KOPT-K1 (cell line): ENCODE data around the gene CTNNA2.

Source experiments
- H3K27ac ChIP-seq: fragments of 200-600 bp; sonication (generic); 2 replicates; pipeline ENCODE4 v1.5.1; 2016; ENCODE audit warnings: antibody characterized with exemption, mild to moderate bottlenecking, low read depth, low read length; ENCODE audit not compliant: poor library complexity, severe bottlenecking
- H3K36me3 ChIP-seq: fragments of 200-600 bp; sonication (generic); 2 replicates; pipeline ENCODE4 v1.5.1; 2017; ENCODE audit warnings: antibody characterized with exemption, mild to moderate bottlenecking, low read length, moderate library complexity; ENCODE audit not compliant: insufficient read depth
- H3K9me3 ChIP-seq: fragments of 200-600 bp; sonication (generic); 2 replicates; pipeline ENCODE4 v1.5.1; 2017; ENCODE audit warnings: antibody characterized with exemption, low read length, mild to moderate bottlenecking; ENCODE audit not compliant: insufficient read depth, poor library complexity, severe bottlenecking

CTNNA2 gene

GRCh38 chr2:79915455-79915854, 402.6 kb downstream of the CTNNA2 start:
- Histone ChIP-seq H3K9me3 (no peaks in the 10 kb centered on the region), H3K27ac (no peak overlapping the region), H3K36me3 (no peaks in the 10 kb centered on the region)

GRCh38 chr2:79916285-79916684, 403.4 kb downstream of the CTNNA2 start:
- Histone ChIP-seq H3K36me3 (no peaks in the 10 kb centered on the region), H3K27ac (no peak overlapping the region), H3K9me3 (no peaks in the 10 kb centered on the region)

GRCh38 chr2:79920512-79921076, 407.7 kb downstream of the CTNNA2 start:
- Histone ChIP-seq H3K27ac (no peak overlapping the region), H3K36me3 (no peaks in the 10 kb centered on the region)

GRCh38 chr2:79929624-79930023, 416.8 kb downstream of the CTNNA2 start:
- Histone ChIP-seq H3K27ac (no peak overlapping the region), H3K36me3 (no peaks in the 10 kb centered on the region), H3K9me3 (no peaks in the 10 kb centered on the region)

More at GRCh38 chr2:79920512-79921076, 407.7 kb downstream of the CTNNA2 start:
- H3K9me3 ChIP-seq: no peaks in the 10 kb centered on the region

GRCh38 chr2:79935046-79935732, 422.3 kb downstream of the CTNNA2 start:
- no peak overlapping the region for H3K27ac ChIP-seq
- no peaks in the 10 kb centered on the region for H3K9me3 ChIP-seq
- H3K36me3 ChIP-seq: no peaks in the 10 kb centered on the region

GRCh38 chr2:79935771-79936657, 423.2 kb downstream of the CTNNA2 start:
- Histone ChIP-seq H3K9me3 (no peaks in the 10 kb centered on the region), H3K36me3 (no peaks in the 10 kb centered on the region), H3K27ac (no peak overlapping the region)

- no peaks in the 10 kb centered on the region for H3K36me3 ChIP-seq
- H3K9me3 ChIP-seq: no peaks in the 10 kb centered on the region
- no peak overlapping the region for H3K27ac ChIP-seq
Measured at GRCh38 chr2:79936715-79937114, 423.9 kb downstream of the CTNNA2 start.

GRCh38 chr2:79938648-79939047, 425.8 kb downstream of the CTNNA2 start:
- no peak overlapping the region for H3K27ac ChIP-seq

GRCh38 chr2:79940364-79940763, 427.5 kb downstream of the CTNNA2 start:
- H3K36me3 ChIP-seq: no peaks in the 10 kb centered on the region
- H3K9me3 ChIP-seq: no peaks in the 10 kb centered on the region
- H3K27ac ChIP-seq: no peak overlapping the region

More at GRCh38 chr2:79938648-79939047, 425.8 kb downstream of the CTNNA2 start:
- Histone ChIP-seq H3K9me3 (no peaks in the 10 kb centered on the region), H3K36me3 (no peaks in the 10 kb centered on the region)

GRCh38 chr2:79941179-79941578, 428.3 kb downstream of the CTNNA2 start:
- no peak overlapping the region for H3K27ac ChIP-seq
- H3K9me3 ChIP-seq: no peaks in the 10 kb centered on the region

GRCh38 chr2:79944205-79944604, 431.4 kb downstream of the CTNNA2 start:
- H3K36me3 ChIP-seq: no peaks in the 10 kb centered on the region
- H3K27ac ChIP-seq: no peak overlapping the region
- no peaks in the 10 kb centered on the region for H3K9me3 ChIP-seq

More at GRCh38 chr2:79941179-79941578, 428.3 kb downstream of the CTNNA2 start:
- H3K36me3 ChIP-seq: no peaks in the 10 kb centered on the region

- no peak overlapping the region for H3K27ac ChIP-seq
- no peaks in the 10 kb centered on the region for H3K9me3 ChIP-seq
- H3K36me3 ChIP-seq: no peaks in the 10 kb centered on the region
Measured at GRCh38 chr2:79945653-79946445, 433.0 kb downstream of the CTNNA2 start.

GRCh38 chr2:79947751-79948150, 434.9 kb downstream of the CTNNA2 start:
- no peaks in the 10 kb centered on the region for H3K36me3 ChIP-seq
- no peak overlapping the region for H3K27ac ChIP-seq

GRCh38 chr2:79950526-79950925, 437.7 kb downstream of the CTNNA2 start:
- no peaks in the 10 kb centered on the region for H3K9me3 ChIP-seq
- no peak overlapping the region for H3K27ac ChIP-seq
- H3K36me3 ChIP-seq: no peaks in the 10 kb centered on the region

More at GRCh38 chr2:79947751-79948150, 434.9 kb downstream of the CTNNA2 start:
- no peaks in the 10 kb centered on the region for H3K9me3 ChIP-seq
